H1 (cell line): ENCODE data around the gene GJA5. TPM values are rescaled to one million over a fixed set of nuclear protein-coding genes. Genes with fewer than 3 reads are reported as not detected.

Source experiments
- CTCF ChIA-PET: fragments of 300-600 bp; sonication (Branson Sonifier 250); formaldehyde crosslinking; loops from one replicate; lab custom pipeline; 2021; ENCODE audit not compliant: partially characterized antibody; lab: Charles Lee
- POLR2A ChIA-PET: fragments of 300-600 bp; sonication (Branson Sonifier 250); formaldehyde crosslinking; loops from one replicate; lab custom pipeline; 2021; ENCODE audit warnings: inconsistent platforms; ENCODE audit not compliant: partially characterized antibody; lab: Charles Lee
- DNase-seq, 2 experiments: peaks; one replicate each; pipeline versions ENCODE4 v3.0.0 to v3.0.0-alpha.2; 2010 to 2022; ENCODE audit warnings: low spot score in 2 of 2, low read depth in 1 of 2, mixed read lengths in 1 of 2
- FAIRE-seq: peaks from 2 replicates; lab custom pipeline; 2011; peaks lifted over from hg19 to GRCh38; lab: Jason Lieb, UNC
- H2AFZ ChIP-seq: 2 replicates; pipeline ENCODE4 v1.8.1; 2012; ENCODE audit warnings: low read length, inconsistent platforms
- H2AK5ac ChIP-seq: 2 replicates; pipeline ENCODE4 v1.6.1; 2013; ENCODE audit warnings: low read depth, low read length
- H2BK120ac ChIP-seq: replicated peaks from 2 replicates; pipeline ENCODE3; 2013; ENCODE audit warnings: low read depth, low read length, inconsistent platforms
- H2BK12ac ChIP-seq: 2 replicates; pipeline ENCODE4 v1.6.1; 2013; ENCODE audit warnings: low read depth, low read length
- H2BK15ac ChIP-seq: 2 replicates; pipeline ENCODE4 v1.6.1; 2013; ENCODE audit warnings: low read length
- H2BK20ac ChIP-seq: 2 replicates; pipeline ENCODE4 v1.6.1; 2013; ENCODE audit warnings: low read length
- H2BK5ac ChIP-seq: 2 replicates; pipeline ENCODE4 v1.6.1; 2013; ENCODE audit warnings: low read depth, low read length
- H3K14ac ChIP-seq: 2 replicates; pipeline ENCODE4 v1.6.1; 2013; ENCODE audit warnings: inconsistent platforms; ENCODE audit not compliant: insufficient read length
- H3K18ac ChIP-seq: 2 replicates; pipeline ENCODE4 v1.6.1; 2013; ENCODE audit warnings: low read length; ENCODE audit errors: extremely low read depth
- H3K23ac ChIP-seq: 2 replicates; pipeline ENCODE4 v1.6.1; 2013; ENCODE audit warnings: inconsistent platforms; ENCODE audit not compliant: insufficient read length
- H3K23me2 ChIP-seq: 2 replicates; pipeline ENCODE4 v1.6.1; 2013; ENCODE audit warnings: low read depth, low read length
- H3K27ac ChIP-seq: 2 replicates; pipeline ENCODE4 v1.6.1; 2011; ENCODE audit warnings: low read depth, low read length, inconsistent platforms
- H3K27me3 ChIP-seq, 4 experiments: replicated peaks in 1 of 4; 1 replicate in 1 of 4; 2 replicates in 3 of 4; pipeline versions ENCODE4 v1.6.1 to v1.8.1; 2011 to 2013; ENCODE audit warnings: low read length in 3 of 4, mild to moderate bottlenecking in 3 of 4, inconsistent platforms in 2 of 4, mixed read lengths in 2 of 4, moderate library complexity in 1 of 4; ENCODE audit not compliant: control insufficient read depth in 3 of 4, insufficient read depth in 3 of 4; ENCODE audit errors: extremely low read depth in 1 of 4
- H3K36me3 ChIP-seq, 4 experiments: 2 replicates each; pipeline versions ENCODE4 v1.6.1 to v1.8.1; 2011 to 2013; ENCODE audit warnings: mild to moderate bottlenecking in 4 of 4, low read length in 3 of 4, moderate library complexity in 2 of 4, control low read depth in 1 of 4, inconsistent platforms in 1 of 4; ENCODE audit not compliant: insufficient read depth in 4 of 4, control insufficient read depth in 2 of 4
- H3K4ac ChIP-seq: replicated peaks from 2 replicates; pipeline ENCODE3; 2013; ENCODE audit warnings: low read length, low read depth, mixed read lengths, inconsistent platforms; ENCODE audit not compliant: insufficient read length
- H3K4me1 ChIP-seq, 4 experiments: replicated peaks in 1 of 4; 1 replicate in 1 of 4; 2 replicates in 3 of 4; pipeline versions ENCODE4 v1.6.1 to v1.8.1; 2011 to 2013; ENCODE audit warnings: low read length in 3 of 4, inconsistent platforms in 2 of 4, mixed read lengths in 1 of 4; ENCODE audit not compliant: insufficient read depth in 4 of 4, control insufficient read depth in 3 of 4
- H3K4me2 ChIP-seq, 2 experiments: 2 replicates each; pipeline versions ENCODE4 v1.6.1 to v1.8.1; 2011 to 2013; ENCODE audit warnings: low read depth in 2 of 2, low read length in 2 of 2, control low read depth in 1 of 2, inconsistent platforms in 1 of 2, mild to moderate bottlenecking in 1 of 2; ENCODE audit not compliant: insufficient read depth in 1 of 2
- H3K4me3 ChIP-seq, 4 experiments: fragments of 200-600, 300-600 bp in 1 of 4; sonication (generic), shearing (Covaris generic), sonication (Bioruptor Twin) in 1 of 4; 2 replicates each; pipeline versions ENCODE4 v1.5.1 to v1.8.1; 2011 to 2016; ENCODE audit warnings: low read length in 4 of 4, low read depth in 3 of 4, control low read depth in 2 of 4, inconsistent platforms in 2 of 4, mild to moderate bottlenecking in 2 of 4, mixed read lengths in 1 of 4, moderate library complexity in 1 of 4; ENCODE audit not compliant: insufficient read depth in 2 of 4; ENCODE audit errors: extremely low read depth in 1 of 4
- H3K56ac ChIP-seq: replicated peaks from 2 replicates; pipeline ENCODE3; 2013; ENCODE audit warnings: low read depth, mild to moderate bottlenecking, mixed read lengths, low read length, inconsistent platforms; ENCODE audit not compliant: insufficient read length
- H3K79me1 ChIP-seq: 2 replicates; pipeline ENCODE4 v1.6.1; 2013; ENCODE audit warnings: low read depth, low read length, control low read depth
- H3K79me2 ChIP-seq, 2 experiments: 2 replicates each; pipeline versions ENCODE4 v1.6.1 to v1.8.1; 2012 to 2013; ENCODE audit warnings: low read length in 2 of 2, mild to moderate bottlenecking in 2 of 2, inconsistent platforms in 1 of 2; ENCODE audit not compliant: insufficient read depth in 2 of 2, control insufficient read depth in 1 of 2
- H3K9ac ChIP-seq, 4 experiments: replicated peaks in 1 of 4; 1 replicate in 1 of 4; 2 replicates in 3 of 4; pipeline versions ENCODE4 v1.6.1 to v1.8.1; 2011 to 2013; ENCODE audit warnings: low read depth in 3 of 4, low read length in 3 of 4, control low read depth in 2 of 4, mild to moderate bottlenecking in 2 of 4, moderate library complexity in 2 of 4, inconsistent platforms in 1 of 4; ENCODE audit errors: extremely low read depth in 1 of 4
- H3K9me3 ChIP-seq, 2 experiments: 2 replicates each; pipeline versions ENCODE4 v1.6.1 to v1.8.1; 2012 to 2013; ENCODE audit warnings: mild to moderate bottlenecking in 2 of 2, moderate library complexity in 2 of 2, control low read depth in 1 of 2, inconsistent platforms in 1 of 2, low read depth in 1 of 2, low read length in 1 of 2, mixed read lengths in 1 of 2; ENCODE audit not compliant: insufficient read depth in 2 of 2
- H4K20me1 ChIP-seq, 2 experiments: replicated peaks in 1 of 2; 2 replicates each; pipeline versions ENCODE3 to v1.8.1; 2011 to 2013; ENCODE audit warnings: inconsistent platforms in 2 of 2, low read length in 2 of 2, mild to moderate bottlenecking in 1 of 2; ENCODE audit not compliant: insufficient read depth in 2 of 2, control insufficient read depth in 1 of 2
- H4K5ac ChIP-seq: 2 replicates; pipeline ENCODE4 v1.6.1; 2013; ENCODE audit warnings: low read length, low read depth, mixed read lengths, inconsistent platforms; ENCODE audit not compliant: insufficient read length
- H4K8ac ChIP-seq: 2 replicates; pipeline ENCODE4 v1.8.0; 2013; ENCODE audit warnings: mild to moderate bottlenecking, moderate library complexity, low read length, inconsistent platforms; ENCODE audit not compliant: insufficient read depth; ENCODE audit errors: extremely low read depth
- H4K91ac ChIP-seq: replicated peaks from 2 replicates; pipeline ENCODE3; 2013; ENCODE audit warnings: low read length, mixed read lengths, inconsistent platforms; ENCODE audit not compliant: insufficient read length
- CHD1 ChIP-seq: IDR thresholded peaks from 2 replicates; pipeline ENCODE4 v1.6.1; 2012; ENCODE audit warnings: low read depth, low read length, improper control_type of control experiment
- EP300 ChIP-seq, 2 experiments: IDR thresholded peaks; 1 replicate in 1 of 2; 2 replicates in 1 of 2; pipeline ENCODE4 v1.6.1; 2011 to 2012; ENCODE audit warnings: low read depth in 2 of 2, low read length in 2 of 2, mild to moderate bottlenecking in 2 of 2, borderline replicate concordance in 1 of 2, inconsistent platforms in 1 of 2, moderate library complexity in 1 of 2
- EZH2 ChIP-seq: fragments of 200-600 bp; sonication (generic); IDR thresholded peaks from 2 replicates; pipeline ENCODE4 v1.7.1; 2012; ENCODE audit warnings: low read depth, mild to moderate bottlenecking, moderate library complexity, low read length, inconsistent platforms; ENCODE audit not compliant: severe bottlenecking
- GABPA ChIP-seq: IDR thresholded peaks from 2 replicates; pipeline ENCODE4 v1.6.1; 2011; ENCODE audit warnings: mild to moderate bottlenecking, low read length, moderate library complexity, borderline replicate concordance; ENCODE audit not compliant: insufficient read depth
- KDM5A ChIP-seq: fragments of 200-600 bp; IDR thresholded peaks from 2 replicates; pipeline ENCODE4 v1.7.1; 2012; ENCODE audit warnings: mild to moderate bottlenecking, low read length, inconsistent platforms, mixed read lengths
- PHF8 ChIP-seq: fragments of 200-600 bp; sonication (generic); conservative IDR thresholded peaks from 2 replicates; pipeline ENCODE4 v1.7.1; 2012; ENCODE audit warnings: low read depth, mild to moderate bottlenecking, inconsistent platforms, low read length, moderate library complexity
- RXRA ChIP-seq: IDR thresholded peaks from 2 replicates; pipeline ENCODE4 v1.6.1; 2011; ENCODE audit warnings: low read depth, mild to moderate bottlenecking, low read length, moderate library complexity; ENCODE audit not compliant: insufficient read depth
- SP2 ChIP-seq: IDR thresholded peaks from 2 replicates; pipeline ENCODE4 v1.6.1; 2012; ENCODE audit warnings: mild to moderate bottlenecking, low read length, inconsistent platforms
- TAF7 ChIP-seq: optimal IDR thresholded peaks from 2 replicates; pipeline ENCODE3; 2011; ENCODE audit warnings: low read depth, mild to moderate bottlenecking, inconsistent platforms, low read length, moderate library complexity, borderline replicate concordance
- USF2 ChIP-seq: IDR thresholded peaks from 2 replicates; pipeline ENCODE4 v1.6.1; 2011; ENCODE audit warnings: low read length, improper control_type of control experiment
- YY1 ChIP-seq: IDR thresholded peaks from 2 replicates; pipeline ENCODE4 v1.6.1; 2011; ENCODE audit warnings: low read depth, mild to moderate bottlenecking, low read length
- WGBS, 2 experiments: shearing (Covaris generic) in 1 of 2; methylation state at CpG; one replicate each; pipeline versions ENCODE4 v1.1.6 to v1.1.7; 2013 to 2015; ENCODE audit warnings: low lambda C conversion rate in 2 of 2, mixed read lengths in 2 of 2, inconsistent platforms in 1 of 2, low coverage in 1 of 2, missing lambda C conversion rate in 1 of 2; ENCODE audit not compliant: insufficient replicate concordance in 2 of 2, insufficient coverage in 1 of 2, insufficient read length in 1 of 2; ENCODE audit errors: extremely low coverage in 1 of 2, missing lambda C conversion rate in 1 of 2; 5-methylcytosine and 5-hydroxymethylcytosine counted together
- polyA plus RNA-seq, 7 experiments: library from polyadenylated mRNA; depleted of rRNA in 3 of 7; stranded (reverse) in 5 of 7; unstranded in 2 of 7; fragments of >200 nt in 5 of 7; fragments of 200-250 nt in 2 of 7; gene quantifications; 1 replicate in 5 of 7; 2 replicates in 1 of 7; 4 replicates in 1 of 7; pipeline versions ENCODE4 v1.2.1 to v1.2.3, GENCODE V29; 2011 to 2013; ENCODE audit warnings: missing spikeins in 2 of 7, mixed read lengths in 2 of 7
- total RNA-seq: library from RNA; stranded (reverse); fragmentation: NEBNext Ultra II Directional; extraction: Animal tissue kit (Norgen Biotek cat#: 25700); gene quantifications from 2 replicates; pipeline ENCODE4 v1.2.1, GENCODE V29; 2021

GJA5 gene
- total and polyA plus RNA-seq, 2 of the 8 experiments (the other 6 are each of a cell fraction or from before 2014, with no cell fraction given) = 1.2 to 2.7 TPM

- Histone ChIP-seq H3K4me1 (no peaks in the 10 kb centered on the region), H2BK15ac (no peak overlapping the region), H3K23me2 (no peaks in the 10 kb centered on the region; the same call in 1 of the 2 replicates), H3K56ac (no peak overlapping the region), H3K9me3 (no peaks in the 10 kb centered on the region), H3K27me3 (no peaks in the 10 kb centered on the region; a peak in 1 of 7 replicates), H2BK20ac (no peak overlapping the region), H3K14ac (no peak overlapping the region), H3K79me2 (no peaks in the 10 kb centered on the region), H3K23ac (no peak overlapping the region), H3K4ac (no peak overlapping the region), H2BK5ac (no peak overlapping the region), H2BK12ac (no peak overlapping the region), H2BK120ac (no peak overlapping the region), H2AK5ac (no peak overlapping the region), H4K20me1 (no peaks in the 10 kb centered on the region), H3K9ac (no peak overlapping the region), H3K36me3 (no peaks in the 10 kb centered on the region; a peak in 1 of 8 replicates), H4K91ac (no peak overlapping the region), H3K27ac (no peak overlapping the region), H2AFZ (no peak overlapping the region), H3K4me3 (no peak overlapping the region), H3K79me1 (no peaks in the 10 kb centered on the region), H3K18ac (no peak overlapping the region), H4K8ac (no peak overlapping the region), H3K4me2 (no peak overlapping the region), H4K5ac (no peak overlapping the region)
- DNase-seq (no peak), FAIRE-seq (no peak)
- POLR2A ChIA-PET = interaction anchor here (1.4 kb wide), 1 partner anchor 36 kb away, joined by 3 read pairs; no protein-coding TSS in a partner anchor
- CTCF ChIA-PET = no interaction called here
- 80% methylated on average over 3 of the region's 3 CpGs; no CpG with 5 or more reads in 1 of the 2 experiments for WGBS, 2 experiments
- no peak for TF ChIP-seq EZH2
- TF ChIP-seq TAF7 = no peak
- TF ChIP-seq EP300 (IDR thresholded peaks at IDR 0.05; ENCODE audit: borderline replicate concordance in 1 of 2, low read depth in 2 of 2, low read length in 2 of 2) = no peak
- no peak for TF ChIP-seq SP2
- no peak for TF ChIP-seq YY1
- no peak for TF ChIP-seq GABPA
- TF ChIP-seq RXRA = no peak
- no peak for TF ChIP-seq PHF8
- no peak for TF ChIP-seq KDM5A
- TF ChIP-seq USF2 = no peak
- no peak for TF ChIP-seq CHD1
Observed at GRCh38 chr1:147762233-147763024, 2.0 kb upstream of the GJA5 start.
